DMS 273 (cell line): ENCODE measurements around the gene FBXO34.
"Not testable (repeated sequence)": the region's sequence is repeated elsewhere in the genome, so short reads cannot be mapped to it uniquely, and the experiment has no call there.

ENCODE experiments used
- DNase-seq: peaks from one replicate; lab custom pipeline; 2025; ENCODE audit not compliant: unreplicated experiment; lab: John Stamatoyannopoulos, UW

The FBXO34 gene

DNA sequence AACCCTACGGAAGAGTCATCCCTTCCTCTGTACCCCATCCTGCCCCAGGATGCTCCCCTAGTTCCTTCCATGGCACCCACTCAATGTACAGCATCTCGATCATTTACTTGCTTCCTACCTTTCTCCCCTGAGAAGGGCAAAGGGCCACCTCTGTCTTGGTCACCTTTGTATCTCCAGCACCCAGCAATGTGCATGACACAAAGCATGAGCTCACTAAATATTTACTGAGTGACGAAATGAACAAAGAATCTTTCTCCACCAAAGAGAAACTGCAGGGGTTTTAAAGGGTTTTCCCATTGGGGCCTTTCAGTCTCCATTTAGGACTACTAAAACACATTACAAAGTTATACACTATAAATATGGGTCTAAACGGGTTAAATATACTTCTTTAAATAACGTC, 109.8 kb downstream of the FBXO34 start:
- no peak for DNase-seq

DNA sequence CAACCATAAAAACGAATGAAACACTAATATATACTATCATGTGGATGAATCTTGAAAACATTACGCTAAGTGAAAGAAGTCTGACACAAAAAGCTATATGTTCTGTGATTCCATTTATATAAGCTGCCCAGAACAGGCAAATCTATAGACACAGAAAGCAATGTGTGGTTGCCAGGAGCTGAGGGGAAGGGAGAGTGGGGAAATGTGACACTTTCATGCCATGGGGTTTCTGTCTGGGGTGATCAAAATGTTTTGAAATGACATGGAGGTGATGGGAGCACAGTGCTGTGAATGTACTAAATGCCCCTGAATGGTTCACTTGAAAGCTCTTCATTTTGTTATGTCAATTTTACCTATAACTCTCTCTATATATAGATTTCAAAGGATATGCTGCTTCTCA, 110.3 kb downstream of the FBXO34 start:
- no peak for DNase-seq

DNA sequence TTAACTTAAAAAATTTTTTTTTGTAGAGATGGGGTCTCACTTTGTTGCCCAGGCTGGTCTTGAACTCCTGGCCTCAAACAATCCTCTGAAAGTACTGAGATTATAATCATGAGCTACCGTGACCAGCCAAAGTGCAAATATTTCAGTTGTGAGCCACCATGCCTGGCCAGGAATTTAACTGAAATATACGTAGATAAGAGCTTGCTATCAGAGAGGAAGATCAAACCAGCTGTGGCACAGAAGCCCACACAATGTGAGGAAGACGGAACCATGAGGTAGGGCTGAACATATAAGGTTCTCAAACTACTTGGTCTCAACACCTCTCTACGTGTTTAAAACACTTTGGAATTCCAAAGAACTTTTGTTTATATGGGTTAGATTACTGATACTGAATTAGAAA, 111.3 kb downstream of the FBXO34 start:
- no peak for DNase-seq

DNA sequence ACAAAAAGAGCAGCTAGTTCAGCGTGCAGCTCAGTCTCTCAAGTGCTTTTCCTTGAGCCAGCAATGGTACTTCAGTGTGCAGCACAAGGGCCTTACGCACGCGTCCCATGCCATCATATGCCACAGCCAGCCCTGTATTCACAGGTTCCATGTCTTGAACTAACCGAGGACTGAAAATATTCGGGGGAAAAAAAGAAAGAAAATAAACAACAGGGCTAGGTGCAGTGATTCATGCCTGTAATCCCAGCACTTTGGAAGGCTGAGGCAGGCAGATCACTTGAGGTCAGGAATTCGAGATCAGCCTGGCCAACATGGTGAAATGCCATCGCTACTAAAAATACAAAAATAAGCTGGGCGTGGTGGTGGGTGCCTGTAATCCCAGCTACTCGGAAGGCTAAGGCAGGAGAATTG, 111.8 kb downstream of the FBXO34 start:
- not testable (repeated sequence) for DNase-seq

DNA sequence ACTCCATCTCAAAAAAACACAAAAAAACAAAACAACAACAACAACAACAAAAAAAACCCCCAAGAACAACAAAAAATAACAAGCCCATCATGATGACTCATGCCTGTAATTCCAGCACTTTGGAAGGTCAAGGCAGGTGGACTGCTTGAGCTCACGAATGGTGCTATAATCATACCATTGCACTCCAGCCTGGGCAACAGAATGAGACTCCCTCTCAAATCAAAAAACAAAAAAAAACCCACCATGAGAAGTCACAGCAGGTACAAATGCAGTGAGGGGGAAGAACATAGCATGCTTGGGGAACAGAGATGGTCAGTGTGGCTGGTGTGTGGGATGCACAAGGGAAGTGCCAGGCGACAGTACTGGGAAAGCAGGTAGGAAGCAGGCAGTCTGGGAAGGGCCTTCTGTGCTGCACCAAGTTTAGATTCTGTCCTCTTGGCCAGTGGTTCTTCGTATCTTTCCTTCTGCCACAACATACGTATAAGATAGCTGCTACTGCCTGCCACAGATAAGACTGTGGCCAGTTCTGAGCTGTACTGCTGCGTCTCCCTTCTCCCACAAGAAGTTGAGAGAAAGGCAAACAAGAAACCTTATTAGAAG, 112.4 kb downstream of the FBXO34 start:
- DNase-seq = no peak

DNA sequence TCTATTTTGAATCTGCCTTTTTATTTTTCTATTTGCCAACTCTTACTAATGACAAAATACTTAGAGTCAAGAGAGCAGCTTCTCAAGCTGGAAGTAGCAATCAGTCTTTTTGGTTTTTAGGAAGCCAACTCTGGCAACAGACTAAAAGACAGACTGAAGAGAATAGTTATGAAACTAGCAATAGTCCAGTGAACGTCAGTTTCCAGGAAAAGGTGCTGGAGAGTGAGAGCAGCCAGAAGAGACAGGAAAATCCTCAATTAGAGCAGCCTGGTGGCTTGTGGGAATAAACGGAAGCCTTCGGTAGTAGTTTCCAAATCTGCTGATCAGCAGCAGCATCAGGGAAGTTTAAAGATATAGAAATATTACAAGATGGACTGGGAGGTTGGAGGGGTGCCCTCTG, 113.3 kb downstream of the FBXO34 start:
- no peak for DNase-seq

DNA sequence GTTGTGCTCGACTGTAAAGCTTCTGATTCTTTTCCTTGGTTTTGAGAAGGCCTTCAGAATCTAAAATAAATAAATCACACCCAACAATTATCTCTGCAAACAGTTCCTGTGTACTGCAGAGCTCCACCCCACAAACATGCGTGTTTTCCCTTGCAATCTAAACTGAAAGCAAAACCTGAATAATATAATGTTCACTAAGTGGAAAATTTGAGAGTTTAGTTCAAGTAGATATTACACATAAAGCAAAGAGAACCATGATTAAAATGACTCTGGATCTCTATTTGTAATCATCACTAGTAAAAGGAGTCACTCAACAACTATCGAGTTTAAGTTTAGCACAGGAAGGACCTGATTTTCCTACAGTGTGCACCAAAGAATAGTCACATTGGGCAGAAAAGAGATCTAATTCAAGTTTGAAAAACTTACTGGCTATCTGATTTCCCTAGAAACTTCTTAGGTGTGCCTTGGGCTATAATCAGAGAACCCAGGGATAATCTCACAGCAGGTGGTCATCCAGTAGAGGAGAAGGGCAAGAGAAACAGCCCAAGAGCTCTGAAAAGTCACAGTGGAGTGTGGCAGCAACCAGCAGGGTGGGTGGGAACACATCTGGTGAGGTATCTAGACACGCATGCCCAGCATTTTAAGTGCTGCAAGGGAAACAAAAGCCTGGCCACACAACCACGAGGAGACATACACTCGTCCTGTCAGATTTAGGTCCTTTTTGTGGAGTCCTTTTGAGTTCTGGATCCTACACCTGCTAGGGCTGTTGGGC, 115.0 kb downstream of the FBXO34 start:
- no peak for DNase-seq

DNA sequence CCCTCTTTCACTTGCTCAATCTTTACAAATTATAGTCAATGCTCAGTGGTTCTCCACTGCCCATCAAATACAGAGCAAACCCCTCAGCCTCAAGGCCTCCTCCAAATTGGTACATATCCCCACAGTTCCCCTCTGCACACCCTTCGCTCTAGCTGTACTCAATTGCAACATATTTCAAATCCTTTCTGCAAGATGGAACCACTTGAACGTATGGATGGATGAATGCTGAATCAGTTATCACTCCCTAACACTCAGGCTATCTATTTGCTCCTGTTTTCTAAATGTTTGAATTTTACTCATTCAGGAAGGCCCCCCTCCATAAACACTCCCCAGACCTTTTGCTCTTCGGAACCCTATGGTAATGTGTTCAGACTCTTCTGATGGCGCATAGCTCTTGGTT, 115.9 kb downstream of the FBXO34 start:
- DNase-seq = no peak

DNA sequence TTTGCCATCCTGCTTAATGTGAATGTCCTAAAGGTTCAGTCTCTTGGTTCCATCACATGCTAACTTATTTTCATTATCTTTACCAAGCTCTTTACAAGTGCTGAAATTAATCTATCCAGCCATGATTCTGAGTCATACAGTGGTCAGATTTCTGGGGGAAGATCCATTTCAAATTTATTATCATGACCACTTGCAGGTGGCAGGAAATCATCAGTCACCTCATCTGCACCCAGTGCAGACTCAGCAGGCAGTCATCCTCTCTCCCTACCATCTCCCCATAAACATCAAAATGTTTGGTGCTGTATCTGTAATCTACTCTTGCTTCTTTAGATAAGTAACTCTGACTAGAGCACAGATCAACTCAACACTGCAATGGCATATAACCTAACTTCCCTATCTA, 116.9 kb downstream of the FBXO34 start:
- DNase-seq = no peak

DNA sequence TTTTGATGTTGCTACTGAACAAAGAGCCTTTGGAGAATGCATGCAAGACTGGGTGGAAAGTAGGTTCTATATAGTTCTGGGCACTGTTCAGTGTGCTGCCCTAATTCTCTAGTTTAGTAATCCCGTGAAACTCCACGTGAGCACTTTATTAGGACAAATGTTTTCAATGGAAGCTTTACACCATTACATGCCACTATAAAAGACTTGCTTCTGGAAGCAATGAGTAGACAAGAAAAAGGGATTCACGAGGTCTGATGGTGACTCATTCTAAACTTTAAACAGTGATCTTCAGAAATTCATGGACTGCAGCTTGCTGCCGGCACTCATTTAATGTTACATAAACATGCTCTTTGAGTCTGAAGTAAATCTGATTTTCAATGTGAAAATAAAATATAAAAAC, 118.1 kb downstream of the FBXO34 start:
- no peak for DNase-seq

DNA sequence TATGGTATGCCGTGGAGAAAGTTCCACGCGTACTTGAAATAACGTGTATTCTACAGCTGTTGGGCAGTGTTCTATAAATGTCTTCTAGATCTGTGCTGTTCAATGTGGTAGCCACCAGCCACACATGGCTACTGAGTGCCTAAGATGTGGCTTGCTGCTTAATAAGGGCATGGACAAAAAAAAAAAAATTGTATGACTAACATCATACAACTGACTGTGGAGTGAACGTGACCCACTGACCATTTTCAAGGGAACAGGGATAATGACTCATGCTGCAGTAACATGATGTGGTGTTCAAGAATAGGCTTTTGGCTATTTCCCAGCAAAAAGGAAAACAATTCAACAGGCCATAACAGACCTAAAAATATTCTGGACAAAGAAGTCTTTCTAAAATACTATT, 127.5 kb downstream of the FBXO34 start:
- DNase-seq = peak; percentile 2

DNA sequence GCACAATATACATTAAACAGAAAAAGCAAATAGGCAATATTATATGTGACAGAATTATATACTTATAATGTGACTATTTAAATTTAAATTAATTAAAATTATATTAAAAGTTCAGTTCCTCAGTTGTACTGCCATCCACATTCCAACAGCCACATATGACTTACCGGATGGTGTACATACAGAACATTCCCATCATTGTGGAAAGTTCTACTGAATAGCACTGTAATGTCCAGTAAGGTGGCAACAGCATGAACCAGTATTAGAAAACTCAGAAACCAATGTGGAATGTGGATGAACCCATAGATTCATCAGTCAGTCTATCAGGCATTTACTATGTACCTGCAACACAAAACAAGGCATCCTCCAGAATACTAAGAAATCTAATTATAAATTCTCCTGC, 128.0 kb downstream of the FBXO34 start:
- no peak for DNase-seq

DNA sequence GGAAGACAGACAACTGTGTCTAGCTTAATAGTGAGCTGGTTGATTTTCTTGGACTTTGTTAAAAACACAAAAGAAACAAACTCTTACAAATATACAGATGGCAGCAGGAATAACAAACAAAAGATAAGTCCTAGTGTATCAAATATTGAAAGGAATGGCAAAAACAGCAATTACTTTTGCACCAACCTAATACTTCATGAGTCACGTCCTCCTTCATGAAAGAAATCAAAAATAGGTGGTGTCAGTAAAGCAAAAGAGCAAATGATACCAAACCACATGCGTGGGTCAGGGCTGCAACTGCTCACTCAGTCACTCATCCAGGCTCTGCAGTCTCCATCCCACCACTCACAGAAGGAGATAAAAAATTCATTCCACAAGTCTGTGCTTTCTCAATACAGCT, 128.6 kb downstream of the FBXO34 start:
- no peak for DNase-seq

DNA sequence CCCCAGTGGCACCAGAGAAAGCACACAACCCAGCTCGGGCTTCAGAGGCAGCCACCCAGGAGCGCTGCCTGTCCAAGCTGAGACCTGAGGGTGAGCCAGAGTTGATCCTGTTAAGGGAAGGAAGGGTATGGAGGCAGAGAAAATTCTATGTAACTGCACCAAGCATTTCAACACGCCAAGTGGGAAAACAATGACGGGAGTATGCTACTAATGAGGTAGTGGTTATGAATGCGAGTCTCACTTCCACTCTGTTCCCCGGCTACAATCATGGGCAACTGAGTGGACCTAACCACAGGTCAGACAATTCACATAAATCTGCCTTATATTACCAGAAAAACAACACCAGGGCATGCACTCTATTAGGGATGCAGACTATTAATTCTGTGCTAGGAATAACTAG, 130.5 kb downstream of the FBXO34 start:
- no peak for DNase-seq
